HG02798 (cell line): ENCODE measurements around the gene VCPKMT.
A peak's percentile ranks its signal among the peaks of the same experiment; 100 is the strongest.

Experiments
- ATAC-seq: cut with Tn5 transposase; IDR thresholded peaks from one replicate; pipeline ENCODE4 v1.9.1; 2021; ENCODE audit warnings: mild to moderate bottlenecking; ENCODE audit not compliant: unreplicated experiment, poor library complexity

VCPKMT gene

DNA sequence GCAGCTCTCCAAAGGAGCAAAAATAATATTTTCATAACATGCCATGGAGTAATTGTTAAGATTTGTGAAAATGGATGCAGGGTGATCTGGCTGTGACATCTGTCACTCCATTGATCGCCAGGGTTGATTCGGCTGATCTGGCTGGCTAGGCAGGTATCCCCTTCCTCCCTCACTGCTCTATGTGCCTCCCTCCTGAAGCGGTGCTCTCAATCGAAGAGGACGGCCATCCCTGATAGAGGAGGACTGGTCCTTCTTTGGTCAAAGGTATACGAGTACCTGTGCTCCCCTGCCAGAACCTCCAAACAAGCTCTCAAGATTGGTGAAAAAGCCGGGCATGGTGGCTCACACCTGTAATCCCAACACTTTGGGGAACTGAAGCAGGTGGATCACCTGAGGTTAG, 47.9 kb downstream of the VCPKMT start:
- no peak for ATAC-seq

DNA sequence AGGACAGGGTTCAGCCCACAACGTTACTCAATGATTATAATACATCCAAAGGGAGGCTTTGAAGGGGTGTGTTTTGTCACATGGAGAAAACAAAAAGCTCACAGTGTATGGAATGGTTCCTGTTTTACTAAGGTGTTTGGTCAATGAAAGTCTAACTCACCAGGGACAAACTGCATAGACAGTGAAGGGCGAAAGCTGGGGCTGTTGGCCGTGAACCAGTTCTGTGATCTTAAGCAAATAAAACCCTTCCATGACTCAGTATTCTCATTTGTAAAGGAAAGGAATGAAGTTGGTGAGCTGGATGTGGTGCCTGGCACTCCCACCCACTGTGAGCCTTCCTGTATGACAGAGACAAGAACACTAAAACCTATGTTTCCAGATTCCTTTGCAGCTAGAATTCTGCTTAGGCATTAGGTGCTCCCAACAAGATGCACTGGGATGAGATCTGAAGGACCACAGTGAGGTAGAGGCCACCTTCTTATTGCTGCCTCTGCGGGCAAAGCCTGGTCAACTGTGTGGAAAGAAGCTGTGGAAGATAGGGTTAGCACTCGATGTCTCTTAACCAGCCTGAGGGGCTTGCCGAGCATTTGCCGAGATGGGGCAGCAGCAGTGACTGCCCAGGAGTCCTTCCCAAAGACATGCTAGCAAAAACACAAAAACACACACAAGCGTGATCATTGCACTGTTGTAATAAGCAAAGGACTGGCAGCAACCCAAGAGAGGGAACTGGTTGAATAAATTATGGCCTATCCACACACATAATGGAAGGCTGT, 48.5 kb downstream of the VCPKMT start:
- ATAC-seq = no peak

DNA sequence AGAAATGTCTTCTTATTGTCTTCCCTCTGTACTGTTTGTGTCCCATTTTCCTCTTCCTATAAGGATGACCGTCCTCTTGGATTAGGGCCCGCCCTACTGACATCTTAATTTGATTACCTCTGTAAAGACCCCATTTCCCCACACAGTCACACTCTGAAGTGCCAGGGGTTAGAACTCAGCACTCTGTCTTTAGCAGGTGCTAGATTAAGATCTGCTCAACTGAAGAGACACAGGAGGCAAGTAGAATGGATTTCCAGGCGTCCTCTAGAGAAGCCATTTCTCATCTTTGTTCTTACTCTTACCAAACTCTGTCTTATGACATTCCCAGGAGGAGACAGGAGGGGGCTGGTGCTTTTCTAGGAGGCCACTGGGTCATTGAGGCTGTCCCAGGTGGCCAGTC, 50.8 kb downstream of the VCPKMT start:
- ATAC-seq = no peak

DNA sequence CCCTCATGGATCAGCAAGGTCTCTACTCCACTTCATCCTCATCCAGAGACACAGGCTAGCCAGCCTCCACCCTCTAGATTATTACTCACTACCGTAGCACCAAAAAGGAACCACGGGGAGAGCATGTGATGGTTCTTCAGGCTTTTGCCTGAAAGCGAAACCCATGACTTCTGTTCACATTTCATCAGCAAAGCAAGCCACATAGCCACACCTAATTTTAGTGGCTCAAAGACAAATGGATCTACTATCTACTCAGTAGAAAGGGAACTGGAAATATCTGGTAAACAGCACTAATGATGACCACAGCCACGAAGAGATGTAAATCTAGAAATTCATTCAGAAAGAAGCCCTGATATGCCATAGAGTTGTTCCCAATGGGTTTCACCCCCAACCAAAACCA, 51.4 kb downstream of the VCPKMT start:
- peak; percentile 71 for ATAC-seq

DNA sequence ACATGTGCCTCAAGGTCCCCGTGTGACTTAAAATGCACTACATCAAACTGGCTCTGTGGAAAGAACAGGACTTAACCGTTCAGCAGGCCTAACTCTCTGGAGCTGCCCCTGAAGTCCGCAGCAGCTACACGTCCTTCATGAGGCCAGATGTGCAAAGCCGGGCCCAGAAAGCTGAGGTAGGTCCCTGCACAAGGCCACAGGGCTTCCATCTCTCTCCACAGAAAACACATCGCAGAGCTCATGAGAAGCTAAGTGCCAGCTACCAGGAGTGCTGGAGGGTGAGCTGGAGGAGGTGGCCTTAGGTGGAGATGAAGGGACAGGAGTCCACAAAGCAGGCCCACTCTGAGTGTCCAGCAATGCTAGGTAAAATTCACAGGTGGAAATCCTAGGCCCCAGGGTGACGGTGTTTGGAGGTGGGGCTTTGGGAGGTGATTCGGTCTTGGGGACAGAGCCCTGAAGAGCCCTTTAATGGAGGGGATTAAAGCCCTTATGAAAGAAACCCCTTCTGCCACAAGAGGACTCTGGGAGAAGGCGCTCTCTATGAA, 52.4 kb downstream of the VCPKMT start:
- ATAC-seq = no peak

DNA sequence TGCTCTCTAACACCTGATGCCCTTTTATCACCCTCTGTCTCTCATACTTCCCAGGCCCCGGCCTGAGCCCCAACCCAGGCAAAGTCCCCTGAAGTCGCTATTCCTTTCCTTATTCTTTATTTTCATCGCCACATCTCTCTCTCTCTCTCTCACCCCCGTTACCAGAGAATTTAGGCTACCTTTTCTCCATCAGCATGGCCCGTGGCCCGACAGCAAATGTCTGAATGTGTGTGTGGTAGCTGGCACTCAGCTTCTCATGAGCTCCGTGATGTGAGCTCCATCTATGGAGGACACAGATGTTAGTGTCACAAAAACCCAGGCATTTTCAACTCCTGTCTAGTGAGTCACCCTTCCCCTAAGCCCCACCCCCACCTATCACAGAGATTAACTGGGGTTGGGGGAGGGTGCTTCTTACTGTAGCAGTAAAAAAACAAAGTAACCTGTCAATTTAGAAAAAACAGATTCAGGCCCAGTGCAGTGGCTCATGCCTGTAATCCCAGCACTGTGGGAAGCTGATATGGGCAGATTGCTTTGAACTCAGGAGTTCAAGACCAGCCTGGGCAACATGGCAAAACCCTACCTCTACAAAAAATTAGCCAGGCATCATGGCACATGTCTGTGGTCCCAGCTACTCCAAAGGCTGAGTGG, 53.8 kb downstream of the VCPKMT start:
- ATAC-seq = peak; percentile 30

DNA sequence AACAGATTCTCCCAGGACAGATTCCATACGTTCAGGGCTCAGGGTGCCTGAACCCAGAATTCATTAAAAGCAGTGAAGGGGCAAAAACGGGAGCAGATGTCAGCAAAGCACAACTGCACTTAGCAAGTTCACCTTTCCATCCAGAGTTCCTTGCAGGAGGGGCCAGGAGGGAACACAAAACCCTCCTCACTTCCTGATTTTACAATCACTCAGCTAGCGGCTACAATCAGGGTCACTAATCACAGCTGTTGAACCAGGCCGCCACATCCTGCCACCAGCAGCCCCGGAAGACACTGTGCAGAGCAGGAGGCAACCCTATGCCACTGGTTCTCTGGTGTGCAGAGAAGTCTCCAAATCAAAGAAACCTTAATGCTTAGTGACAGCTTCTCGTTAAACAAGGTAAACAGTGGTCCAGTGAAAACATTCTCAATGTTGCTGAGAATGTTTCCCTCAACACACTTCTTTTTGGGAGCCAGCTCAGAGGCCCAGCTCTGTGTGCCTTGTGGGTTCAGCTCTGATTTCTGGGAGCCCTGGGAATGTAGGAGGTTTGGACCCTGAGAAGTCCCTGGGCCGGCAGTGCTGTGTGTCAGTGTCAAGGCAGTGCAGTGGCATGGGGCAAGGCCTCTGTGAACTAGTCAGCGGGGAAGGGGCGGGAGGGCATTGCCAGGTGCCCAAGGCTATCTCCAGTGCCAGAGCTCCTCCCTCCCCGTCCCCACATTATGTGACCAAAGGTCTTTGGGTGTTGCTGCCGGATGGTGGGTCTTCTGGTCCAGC, 54.5 kb downstream of the VCPKMT start:
- peak; percentile 49 for ATAC-seq

DNA sequence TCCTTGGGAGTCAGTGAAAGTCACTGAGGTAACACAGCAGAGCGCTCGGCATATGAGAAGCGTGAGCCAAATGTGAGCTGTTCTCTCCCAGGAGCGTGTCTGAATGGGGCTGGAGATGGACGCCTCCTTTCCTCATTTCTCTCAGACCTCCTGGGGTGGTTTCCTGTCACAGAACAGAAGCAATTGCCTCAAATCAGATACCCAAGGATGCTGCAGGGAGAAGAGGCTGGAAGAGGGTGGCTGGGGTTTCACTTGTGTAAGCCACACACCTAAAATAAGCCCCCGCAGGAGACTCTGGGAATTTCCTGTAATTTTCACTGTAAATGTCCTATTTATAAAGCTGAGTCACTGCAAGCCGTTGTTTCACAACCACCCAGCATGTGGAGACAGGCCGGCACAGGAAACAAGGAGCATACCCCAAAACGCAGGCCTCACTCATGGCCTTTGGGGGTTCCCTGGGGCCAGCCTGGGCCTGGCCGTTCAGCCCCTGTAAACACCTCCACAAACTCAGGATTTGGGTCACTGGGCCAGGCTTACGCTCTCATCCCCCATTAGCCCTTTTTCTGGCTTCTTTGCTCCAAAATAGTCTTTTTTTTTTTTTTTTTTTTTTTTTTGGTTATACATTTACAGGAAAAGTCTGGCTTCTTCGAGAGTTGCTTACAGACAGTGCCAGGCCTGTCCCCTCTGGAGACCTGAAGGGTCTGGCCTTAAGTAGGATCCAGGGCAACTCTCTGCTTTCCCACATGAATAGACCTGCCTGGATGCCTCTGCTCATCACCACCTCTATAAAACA, 55.3 kb downstream of the VCPKMT start:
- ATAC-seq = peak; percentile 23

DNA sequence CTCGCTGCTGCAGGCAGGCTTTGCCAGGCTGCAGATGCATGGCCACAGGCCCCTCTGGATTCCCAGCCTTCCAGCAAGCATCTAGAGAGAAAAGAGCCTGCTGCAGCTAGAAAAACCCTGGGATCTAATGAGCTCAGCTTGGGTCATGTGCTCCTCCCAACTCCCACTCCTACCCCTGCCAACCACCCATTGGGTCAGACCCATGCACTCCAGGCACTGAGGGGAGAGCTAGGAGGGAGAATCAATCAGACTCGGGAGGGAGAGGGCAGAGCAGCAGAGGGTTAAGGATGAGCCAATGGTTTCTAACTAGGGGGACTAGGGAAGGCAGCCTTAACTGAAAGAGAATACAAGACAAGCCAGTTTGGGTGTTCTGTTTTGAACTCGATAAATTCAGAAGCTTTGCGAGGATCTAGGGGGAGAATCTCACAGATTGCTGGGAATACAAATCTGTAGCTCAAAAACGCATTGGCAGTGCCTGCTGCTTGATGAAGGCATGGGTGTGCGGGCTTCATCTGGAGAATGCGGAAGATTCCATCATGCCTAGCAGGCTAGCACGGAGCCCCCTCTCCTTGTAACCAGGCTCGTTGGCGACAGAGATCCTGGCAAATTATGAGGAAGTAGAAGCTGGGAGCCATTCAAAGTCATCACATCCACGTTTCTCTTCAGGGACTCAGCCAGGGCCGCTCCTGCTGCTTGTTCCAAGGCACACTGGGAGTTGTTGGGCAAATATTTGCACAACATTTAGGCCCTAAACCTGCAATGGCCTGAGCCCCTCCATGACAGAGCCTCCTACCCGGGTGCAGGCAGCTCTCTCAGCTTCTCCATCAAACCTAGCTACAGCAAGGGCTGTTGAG, 56.4 kb downstream of the VCPKMT start:
- ATAC-seq = no peak
